Measurements from ENCODE around the gene GDPD5.

DNA sequence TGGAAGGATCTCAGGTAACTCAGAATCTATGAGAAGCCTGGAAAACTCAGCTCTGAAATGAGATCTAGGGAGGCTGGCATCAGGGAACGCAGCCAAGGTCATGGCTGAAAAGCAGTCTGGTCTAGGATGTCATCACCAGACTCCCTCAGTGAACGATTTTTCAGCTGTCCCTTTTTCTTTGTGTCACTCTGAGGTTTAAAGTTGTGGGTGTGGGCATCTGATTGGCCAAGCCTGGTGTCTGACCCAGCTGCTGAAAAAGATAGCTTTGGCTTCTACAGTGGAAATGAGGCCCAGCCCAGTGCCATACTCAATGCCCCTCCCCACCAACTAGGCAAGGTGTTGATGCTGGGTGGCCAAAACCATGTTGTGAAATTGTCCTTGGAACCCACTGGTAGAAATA lies 111.9 kb downstream of the GDPD5 start:
- TF ChIP-seq POLR2AphosphoS5 (IDR thresholded peaks at IDR 0.05; ENCODE audit: control insufficient read depth, insufficient read depth, low read depth, low read length) (no peak), YY1 (IDR thresholded peaks at IDR 0.05; ENCODE audit: borderline replicate concordance in 1 of 3, control insufficient read depth in 1 of 3, extremely low read depth in 1 of 3, insufficient read depth in 3 of 3, insufficient read length in 1 of 3, insufficient replicate concordance in 2 of 3, low read depth in 1 of 3, low read length in 2 of 3) (no peak), IFI16 (CRISPR knock-in tag; IDR thresholded peaks at IDR 0.05) (no peak), TARDBP (IDR thresholded peaks at IDR 0.05) (no peak), ZBTB9 (CRISPR knock-in tag; IDR thresholded peaks at IDR 0.05) (no peak), MAFK (IDR thresholded peaks at IDR 0.05; ENCODE audit: low read length) (no peak), PHB2 (IDR thresholded peaks at IDR 0.05; ENCODE audit: low read depth) (no peak)
